Melanocyte of skin (primary cell): ENCODE results near the gene SPEM1. TPM values are rescaled to one million over a fixed set of nuclear protein-coding genes. Genes with fewer than 3 reads are reported as not detected.

Experiments used
- total RNA-seq, 2 donors: library from RNA; depleted of rRNA; stranded (reverse); fragments of >200 nt; gene quantifications; 2 replicates each; pipeline ENCODE4 v1.2.3, GENCODE V29; 2012

The SPEM1 gene, protein sequence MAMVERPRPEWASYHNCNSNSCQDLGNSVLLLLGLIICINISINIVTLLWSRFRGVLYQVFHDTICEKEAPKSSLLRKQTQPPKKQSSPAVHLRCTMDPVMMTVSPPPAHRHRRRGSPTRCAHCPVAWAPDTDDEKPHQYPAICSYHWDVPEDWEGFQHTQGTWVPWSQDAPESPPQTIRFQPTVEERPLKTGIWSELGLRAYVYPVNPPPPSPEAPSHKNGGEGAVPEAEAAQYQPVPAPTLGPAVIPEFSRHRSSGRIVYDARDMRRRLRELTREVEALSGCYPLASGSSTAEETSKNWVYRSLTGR
- total RNA-seq, result not detected

DNA sequence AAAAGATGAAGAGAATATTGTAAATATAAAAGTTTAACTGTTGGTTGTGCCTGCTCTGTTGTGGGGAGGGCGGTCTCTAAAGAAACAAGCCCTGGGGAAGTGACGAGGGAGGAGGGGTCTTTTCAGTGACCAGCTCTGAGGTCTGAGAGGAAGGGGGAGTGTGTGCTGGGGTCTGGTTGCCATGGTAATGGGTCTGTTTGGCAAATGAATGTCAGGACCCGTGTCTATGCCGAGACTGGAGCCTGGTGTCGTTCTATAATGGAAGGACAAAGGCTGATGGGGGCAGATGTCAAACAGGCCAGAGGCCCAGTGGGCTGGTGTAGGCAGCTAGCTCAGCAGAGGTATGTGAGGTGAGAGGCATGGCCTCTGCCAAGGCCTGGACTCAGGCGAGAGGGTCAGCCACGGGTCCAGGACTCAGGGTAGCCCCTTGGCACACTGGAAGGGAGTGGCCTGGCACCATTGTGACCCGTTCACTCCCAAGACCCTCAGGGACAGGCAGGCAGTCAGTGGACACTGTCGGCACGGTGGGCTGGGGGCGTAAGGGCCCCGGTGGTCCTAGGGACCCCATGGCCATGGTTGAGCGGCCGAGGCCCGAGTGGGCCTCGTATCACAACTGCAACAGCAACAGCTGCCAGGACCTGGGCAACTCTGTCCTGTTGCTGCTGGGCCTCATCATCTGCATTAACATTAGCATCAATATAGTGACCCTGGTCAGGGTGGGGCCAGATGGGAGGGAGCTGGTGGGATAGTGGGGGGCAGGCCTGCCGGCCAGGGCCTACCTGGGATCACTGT lies at the start of gene SPEM1:
Gene SPEM1, plus strand, starts transcription at position 506 of the 792 bp plus-strand sequence. Its CDS starts 61 bp downstream, at position 567.

DNA sequence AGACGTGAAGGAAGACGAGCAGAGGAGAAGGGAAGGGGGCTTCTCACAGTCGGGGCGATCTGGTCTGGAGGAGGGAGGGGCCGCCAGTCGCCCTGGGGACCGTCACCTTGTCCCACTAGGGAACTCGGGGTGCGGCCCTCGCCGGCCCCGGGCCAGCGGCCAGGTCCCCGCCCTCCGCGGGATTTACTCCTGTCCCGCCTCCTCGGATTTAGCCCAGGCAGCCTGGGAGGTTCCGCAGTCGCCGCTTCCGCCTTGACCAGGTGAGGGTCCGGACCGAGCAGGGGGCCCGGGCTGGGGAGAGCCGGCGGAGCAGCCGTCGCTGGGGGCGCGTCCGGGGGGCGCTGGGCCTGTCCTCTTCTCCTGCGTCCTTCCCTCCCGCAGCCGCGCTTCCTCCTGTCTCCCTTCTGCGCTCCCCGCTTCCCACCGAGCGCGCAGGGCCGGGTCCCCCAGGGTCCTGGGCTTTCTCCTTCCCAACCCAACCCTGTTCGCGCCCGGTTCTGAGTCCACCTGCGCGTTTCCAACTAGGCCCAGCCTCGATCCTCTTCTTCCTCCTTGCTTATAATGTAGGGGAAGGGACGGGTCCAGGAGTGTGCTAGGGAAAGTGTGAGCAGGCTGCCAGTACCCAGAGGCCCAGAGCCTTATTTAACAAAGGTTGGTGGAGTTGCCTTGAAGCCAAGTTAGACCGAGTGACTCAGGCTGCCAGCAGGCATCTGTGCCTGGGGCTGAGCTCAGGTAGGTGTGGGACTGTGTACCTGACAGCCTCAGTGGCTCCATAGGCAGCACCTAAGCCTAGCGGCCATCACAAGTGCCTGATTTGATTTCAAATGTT lies 39.1 kb upstream of the SPEM1 start, which contains the start of gene TNK1:
Gene TNK1, plus strand, starts transcription at position 235 of the 829 bp plus-strand sequence. CDS start 1,838 bp downstream, outside the sequence.

GRCh38 chr17:7394452-7395191 lies 25.5 kb upstream of the SPEM1 start, which contains the start of gene PLSCR3:
TSS of gene PLSCR3 (minus strand) at chr17:7394525. CDS start at chr17:7394110, 415 bp downstream.

DNA sequence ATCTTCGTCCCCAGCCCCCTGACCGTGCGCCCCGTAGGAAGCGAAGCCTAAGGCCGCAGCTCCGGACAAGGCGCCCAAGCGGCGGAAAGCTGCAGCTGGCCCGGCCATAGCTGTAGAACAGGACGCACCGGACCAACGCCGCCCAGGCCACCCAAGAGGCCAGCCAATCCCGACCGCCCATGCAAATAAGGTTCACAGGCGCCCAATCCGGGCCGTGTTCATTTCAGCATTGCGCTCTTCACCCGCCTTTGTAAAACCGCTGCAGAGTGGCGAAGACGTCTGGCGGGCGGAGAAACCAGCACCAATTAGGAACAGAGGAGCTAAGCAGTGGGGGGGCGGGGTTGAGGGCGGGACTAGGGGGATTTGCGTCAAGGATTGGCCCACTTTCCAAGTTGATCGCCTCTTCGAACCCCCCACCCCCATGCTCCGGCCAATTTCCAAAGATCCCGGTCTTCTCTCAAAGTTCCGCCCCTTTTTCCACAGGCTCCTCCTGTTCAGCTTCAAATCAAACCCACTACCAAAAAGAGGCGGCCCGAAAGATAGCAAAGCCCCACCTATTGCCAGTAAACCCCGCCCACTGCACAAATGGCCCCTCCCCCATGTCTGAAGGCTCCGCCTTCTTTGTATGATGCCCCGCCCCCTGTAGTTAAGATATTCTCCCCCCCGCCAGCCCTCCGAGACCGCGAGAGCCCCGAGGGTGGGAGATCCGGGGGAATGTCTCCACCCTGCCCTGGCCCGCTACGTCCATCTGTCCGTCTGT lies 16.0 kb upstream of the SPEM1 start, which contains the start of gene TMEM256:
Gene TMEM256, minus strand, starts transcription at position 121 of the 760 bp plus-strand sequence. Its CDS starts 13 bp downstream, at position 108.

DNA sequence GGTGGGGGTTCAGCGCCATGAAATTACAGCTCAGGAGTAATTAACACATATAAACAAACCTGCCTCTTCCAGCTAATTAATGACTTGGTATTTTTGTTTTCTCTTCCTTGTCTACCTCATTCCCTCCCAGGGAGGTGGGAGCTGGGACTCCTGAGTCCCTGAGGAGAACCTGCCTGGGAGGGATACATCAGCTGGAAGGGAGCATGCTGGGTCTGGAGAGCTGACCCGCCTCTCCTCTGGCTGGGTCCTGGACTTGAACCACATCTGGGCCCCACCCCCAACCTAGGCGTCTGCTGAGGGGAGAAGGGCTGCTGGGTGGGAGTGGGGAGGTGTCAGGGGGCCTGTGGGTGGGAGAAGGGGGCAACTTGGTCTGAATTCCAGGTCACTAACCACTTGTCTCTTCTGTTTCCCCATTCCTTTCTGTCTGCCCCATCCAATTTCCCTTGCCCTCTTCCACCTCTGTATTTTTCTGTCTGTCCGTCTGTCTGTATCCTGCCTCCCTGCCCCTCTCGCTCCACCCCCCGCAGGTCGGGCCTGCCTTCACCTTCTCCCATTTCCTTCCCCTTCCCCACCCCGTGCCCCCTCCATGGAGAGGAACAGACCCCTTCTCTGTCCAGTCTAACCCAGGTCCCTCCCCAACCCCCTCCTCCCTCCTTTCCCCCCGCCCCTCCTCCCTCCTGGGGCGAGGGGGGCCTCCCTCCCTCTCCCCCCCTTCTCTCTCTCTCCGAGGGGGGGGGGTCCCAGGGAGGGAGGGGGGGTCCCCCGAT lies 12.5 kb upstream of the SPEM1 start, which contains the start of gene NLGN2:
Gene NLGN2, plus strand, starts transcription at position 361 of the 767 bp plus-strand sequence. CDS start 411 bp downstream, outside the sequence.

DNA sequence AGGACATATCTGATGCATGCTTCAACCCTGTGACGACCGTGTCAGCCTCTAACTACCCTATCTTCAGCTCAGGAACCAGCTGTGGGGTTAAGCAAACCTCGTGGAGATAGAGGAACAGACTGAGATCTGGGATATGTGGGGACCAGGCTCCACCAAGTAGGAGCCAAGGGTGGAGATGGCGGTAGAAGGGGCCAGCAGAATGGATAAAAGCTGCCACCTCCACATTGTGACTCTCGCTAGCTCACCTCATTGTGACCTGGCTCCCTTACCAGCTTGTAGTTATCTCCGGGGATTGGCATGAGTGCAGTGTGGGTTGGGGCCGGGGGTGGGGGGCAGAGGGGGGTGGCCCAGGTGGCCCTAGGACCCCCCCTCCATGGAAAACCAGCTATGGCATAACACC lies 5.2 kb downstream of the SPEM1 start, which contains the start of gene SPEM2:
Gene SPEM2, plus strand, starts transcription at position 301 of the 400 bp plus-strand sequence. Its CDS starts 73 bp downstream, at position 374.

GRCh38 chr17:7428557-7428956 lies 8.4 kb downstream of the SPEM1 start, which contains the start of gene SPEM3:
TSS of gene SPEM3 (plus strand) at chr17:7428857. CDS start at chr17:7428903, 46 bp downstream.

DNA sequence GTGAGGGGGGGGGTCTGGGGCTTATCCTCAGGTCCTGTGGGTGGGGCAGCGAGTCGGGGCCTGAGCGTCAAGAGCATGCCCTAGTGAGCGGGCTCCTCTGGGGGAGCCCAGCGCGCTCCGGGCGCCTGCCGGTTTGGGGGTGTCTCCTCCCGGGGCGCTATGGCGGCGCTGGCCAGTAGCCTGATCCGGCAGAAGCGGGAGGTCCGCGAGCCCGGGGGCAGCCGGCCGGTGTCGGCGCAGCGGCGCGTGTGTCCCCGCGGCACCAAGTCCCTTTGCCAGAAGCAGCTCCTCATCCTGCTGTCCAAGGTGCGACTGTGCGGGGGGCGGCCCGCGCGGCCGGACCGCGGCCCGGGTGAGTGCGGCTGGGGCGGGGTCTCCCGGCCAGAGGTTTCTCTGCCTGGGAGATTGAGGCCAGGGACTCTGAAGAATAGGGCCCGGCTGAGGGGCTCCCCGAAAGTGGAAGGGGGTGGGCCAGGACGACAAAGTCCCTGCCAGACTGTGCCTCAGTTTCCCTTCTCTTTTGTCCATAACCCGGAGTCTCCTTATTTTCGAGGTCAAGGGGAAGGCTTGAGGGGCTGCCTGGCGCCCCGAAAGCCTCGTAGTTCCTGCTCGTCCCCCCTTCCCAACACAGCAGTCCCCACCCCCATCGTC lies 19.5 kb downstream of the SPEM1 start, which contains the start of gene FGF11:
Gene FGF11, plus strand, starts transcription at position 51 of the 651 bp plus-strand sequence. Its CDS starts 109 bp downstream, at position 160.

DNA sequence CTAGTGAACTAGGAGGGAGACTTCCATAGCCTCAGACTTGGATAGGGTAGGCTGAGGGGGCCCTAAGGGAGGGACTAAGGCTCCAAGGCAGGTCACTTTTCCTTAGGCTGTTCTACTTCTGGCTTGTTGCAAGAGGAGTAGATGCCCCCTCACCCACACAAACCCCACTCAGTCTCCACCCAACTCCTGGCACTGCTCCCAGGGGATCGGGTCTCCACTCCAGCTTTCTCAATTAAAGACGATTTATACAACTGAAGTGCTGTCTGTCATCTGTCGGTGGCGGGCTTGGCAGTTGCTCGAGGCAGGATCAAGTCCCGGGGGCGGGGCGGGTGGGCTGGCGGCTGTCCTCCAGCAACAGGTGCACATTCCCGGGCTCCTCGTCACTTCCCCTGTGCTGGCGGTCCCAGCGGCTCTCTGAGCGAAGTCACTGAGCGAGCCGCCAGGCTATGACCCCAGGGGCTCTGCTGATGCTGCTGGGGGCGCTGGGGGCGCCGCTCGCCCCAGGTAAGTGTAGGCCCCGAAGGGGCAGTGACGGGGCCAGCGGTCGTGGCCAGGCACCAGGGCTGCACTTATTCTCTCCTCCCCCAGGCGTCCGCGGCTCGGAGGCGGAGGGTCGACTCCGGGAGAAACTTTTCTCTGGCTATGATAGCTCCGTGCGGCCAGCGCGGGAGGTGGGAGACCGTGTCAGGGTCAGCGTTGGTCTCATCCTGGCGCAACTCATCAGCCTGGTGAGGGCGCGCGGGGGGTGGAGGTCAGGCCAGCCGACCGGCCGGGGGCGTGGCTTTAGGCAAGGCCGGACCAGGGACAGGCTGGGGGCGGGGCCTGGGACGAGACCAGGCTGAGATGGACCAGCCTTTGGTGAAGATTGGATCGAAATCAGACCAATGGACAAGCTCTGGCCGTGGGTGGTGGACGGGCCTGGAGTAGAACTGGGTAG lies 24.8 kb downstream of the SPEM1 start, which contains the start of gene CHRNB1:
Gene CHRNB1, plus strand, starts transcription at position 380 of the 937 bp plus-strand sequence. Its CDS starts 67 bp downstream, at position 447.

Other genes with a start within 250 kb of the SPEM1 start
- gene ASGR1, start 241.0 kb upstream of the SPEM1 start, total RNA-seq, result under 1 TPM; 0.33 to 0.34 TPM
- 1 to 10 TPM; 6.2 to 9.7 TPM for gene DLG4, start 200.5 kb upstream of the SPEM1 start, total RNA-seq
- 100 to 1,000 TPM in 1 of 2 donors, 10 to 100 TPM in 1; 86.6 to 149 TPM for gene ACADVL, start 200.4 kb upstream of the SPEM1 start, total RNA-seq
- gene DVL2, start 185.8 kb upstream of the SPEM1 start, total RNA-seq, result 100 to 1,000 TPM in 1 of 2 donors, 10 to 100 TPM in 1; 98.6 to 107 TPM
- gene PHF23, start 180.9 kb upstream of the SPEM1 start, total RNA-seq, result 10 to 100 TPM; 65.7 to 80.9 TPM
- 100 to 1,000 TPM; 165 to 225 TPM for gene GABARAP, start 177.9 kb upstream of the SPEM1 start, total RNA-seq
- 10 to 100 TPM; 18.6 to 30.3 TPM for gene CTDNEP1, start 168.6 kb upstream of the SPEM1 start, total RNA-seq
- gene ELP5, start 168.1 kb upstream of the SPEM1 start, total RNA-seq, result 10 to 100 TPM; 33.7 to 47.3 TPM
- under 1 TPM; 0.69 to 1.00 TPM for gene CLDN7, start 157.8 kb upstream of the SPEM1 start, total RNA-seq
- under 1 TPM; under 0.01 to 0.34 TPM for gene SLC2A4, start 138.6 kb upstream of the SPEM1 start, total RNA-seq
- under 1 TPM in 1 of 2 donors, not detected in 1; 0.67 TPM for gene YBX2, start 125.7 kb upstream of the SPEM1 start, total RNA-seq
- gene EIF5A, start 112.7 kb upstream of the SPEM1 start, total RNA-seq, result 100 to 1,000 TPM; 830 to 988 TPM
- 10 to 100 TPM; 74.7 to 87.2 TPM for gene GPS2, start 105.0 kb upstream of the SPEM1 start, total RNA-seq
- gene NEURL4, start 91.0 kb upstream of the SPEM1 start, total RNA-seq, result 10 to 100 TPM; 14.8 to 16.7 TPM
- gene ACAP1, start 83.8 kb upstream of the SPEM1 start, total RNA-seq, result under 1 TPM in 1 of 2 donors, not detected in 1; 0.67 TPM
- gene KCTD11, start 68.2 kb upstream of the SPEM1 start, total RNA-seq, result 1 to 10 TPM; 1.3 to 3.4 TPM
- not detected for gene TMEM95, start 65.2 kb upstream of the SPEM1 start, total RNA-seq
- gene TNK1, start 39.2 kb upstream of the SPEM1 start, total RNA-seq, result under 1 TPM; 0.69 to 1.00 TPM
- gene PLSCR3, start 25.8 kb upstream of the SPEM1 start, total RNA-seq, result 10 to 100 TPM in 1 of 2 donors, 1 to 10 TPM in 1; 9.6 to 12.0 TPM
- gene TMEM256, start 16.2 kb upstream of the SPEM1 start, total RNA-seq, result 100 to 1,000 TPM in 1 of 2 donors, 10 to 100 TPM in 1; 73.0 to 107 TPM
- 1 to 10 TPM; 4.0 to 4.1 TPM for gene NLGN2, start 12.5 kb upstream of the SPEM1 start, total RNA-seq
- not detected for gene SPEM2, start 5.3 kb downstream of the SPEM1 start, total RNA-seq
- gene SPEM3, start 8.5 kb downstream of the SPEM1 start, total RNA-seq, result not detected
- 1 to 10 TPM; 7.3 to 7.9 TPM for gene TMEM102, start 15.1 kb downstream of the SPEM1 start, total RNA-seq
- under 1 TPM; under 0.01 to 0.33 TPM for gene FGF11, start 19.2 kb downstream of the SPEM1 start, total RNA-seq
- 1 to 10 TPM; 5.5 to 5.7 TPM for gene CHRNB1, start 24.7 kb downstream of the SPEM1 start, total RNA-seq
- 10 to 100 TPM; 16.3 to 23.1 TPM for gene ZBTB4, start 59.3 kb downstream of the SPEM1 start, total RNA-seq
- gene SLC35G6, start 61.1 kb downstream of the SPEM1 start, total RNA-seq, result not detected
- 10 to 100 TPM; 95.3 to 96.9 TPM for gene POLR2A, start 64.0 kb downstream of the SPEM1 start, total RNA-seq
- 10 to 100 TPM; 14.8 to 19.3 TPM for gene TNFSF12, start 128.7 kb downstream of the SPEM1 start, total RNA-seq
- gene TNFSF13, start 138.4 kb downstream of the SPEM1 start, total RNA-seq, result 1 to 10 TPM; 2.4 to 2.7 TPM
- gene SENP3, start 141.6 kb downstream of the SPEM1 start, total RNA-seq, result 100 to 1,000 TPM in 1 of 2 donors, 10 to 100 TPM in 1; 67.4 to 114 TPM
- gene CD68, start 159.3 kb downstream of the SPEM1 start, total RNA-seq, result 10 to 100 TPM; 18.3 to 20.0 TPM
- gene MPDU1, start 163.5 kb downstream of the SPEM1 start, total RNA-seq, result 100 to 1,000 TPM; 181 to 189 TPM
- gene SOX15, start 169.8 kb downstream of the SPEM1 start, total RNA-seq, result under 1 TPM in 1 of 2 donors, not detected in 1; 0.33 TPM
- 10 to 100 TPM; 36.3 to 36.5 TPM for gene FXR2, start 194.6 kb downstream of the SPEM1 start, total RNA-seq
- gene SAT2, start 207.5 kb downstream of the SPEM1 start, total RNA-seq, result 10 to 100 TPM; 22.4 to 24.6 TPM
- gene SHBG, start 209.8 kb downstream of the SPEM1 start, total RNA-seq, result under 1 TPM; 0.33 to 0.34 TPM
- not detected for gene ATP1B2, start 230.6 kb downstream of the SPEM1 start, total RNA-seq